ENCODE data around the gene COL9A2.

- TF ChIP-seq EZH2 (IDR thresholded peaks at IDR 0.05; ENCODE audit: borderline replicate concordance, insufficient read depth, low read depth, low read length, poor library complexity, severe bottlenecking) (no peak), CTCF (IDR thresholded peaks at IDR 0.05) (no peak)
Observed at GRCh38 chr1:40344597-40344996, 27.5 kb upstream of the COL9A2 start.
